ENCODE measurements around the gene SCARB1.

- TF ChIP-seq CTCF (IDR thresholded peaks at IDR 0.05) = no peak
- TF ChIP-seq POLR2AphosphoS5 (IDR thresholded peaks at IDR 0.05; ENCODE audit: low read depth, low read length) = no peak
- no peak for TF ChIP-seq REST (IDR thresholded peaks at IDR 0.05; ENCODE audit: insufficient read depth in 1 of 2, low read depth in 2 of 2, low read length in 1 of 2)
- no peak for TF ChIP-seq TCF7L2 (IDR thresholded peaks at IDR 0.05; ENCODE audit: low read depth, low read length)
Observed at GRCh38 chr12:124792156-124792555, 71.5 kb downstream of the SCARB1 start.

All from Panc1 (cell line).